Suprapubic skin (tissue), 3 donors: ENCODE data around the gene CSH2.

Experiments
- POLR2A ChIP-seq, 2 donors: fragments of 450-650 bp; IDR thresholded peaks; one replicate each; pipeline ENCODE4 v1.6.1; 2017; ENCODE audit warnings: antibody characterized with exemption in 2 of 2, mild to moderate bottlenecking in 2 of 2, moderate library complexity in 2 of 2
- TF ChIP-seq, protein P1 (sequence below), 2 donors: fragments of 200-600 bp in 1 of 2; fragments of 450-650 bp in 1 of 2; sonication (generic) in 1 of 2; IDR thresholded peaks; one replicate each; pipeline ENCODE4 v1.5.1; 2016 to 2019; ENCODE audit warnings: antibody characterized with exemption in 2 of 2, mild to moderate bottlenecking in 1 of 2, moderate library complexity in 1 of 2

DNA sequence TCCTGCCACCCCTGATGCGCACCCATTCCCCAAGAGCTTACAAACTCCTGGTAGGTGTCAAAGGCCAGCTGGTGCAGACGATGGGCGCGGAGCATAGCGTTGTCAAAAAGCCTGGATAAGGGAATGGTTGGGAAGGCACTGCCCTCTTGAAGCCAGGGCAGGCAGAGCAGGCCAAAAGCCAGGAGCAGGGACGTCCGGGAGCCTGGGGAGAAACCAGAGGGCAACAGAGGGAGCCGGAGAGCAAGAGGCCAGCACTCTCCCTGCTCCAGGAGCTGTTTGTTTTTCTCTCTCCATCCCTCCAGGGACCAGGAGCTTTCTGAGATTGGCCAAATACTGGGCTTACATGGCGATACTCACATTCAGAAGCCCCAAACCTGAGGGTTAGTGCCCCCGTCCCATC is 44.8 kb upstream of the CSH2 start:
- TF ChIP-seq POLR2A (IDR thresholded peaks at IDR 0.05) = no peak
- TF ChIP-seq, protein P1, sequence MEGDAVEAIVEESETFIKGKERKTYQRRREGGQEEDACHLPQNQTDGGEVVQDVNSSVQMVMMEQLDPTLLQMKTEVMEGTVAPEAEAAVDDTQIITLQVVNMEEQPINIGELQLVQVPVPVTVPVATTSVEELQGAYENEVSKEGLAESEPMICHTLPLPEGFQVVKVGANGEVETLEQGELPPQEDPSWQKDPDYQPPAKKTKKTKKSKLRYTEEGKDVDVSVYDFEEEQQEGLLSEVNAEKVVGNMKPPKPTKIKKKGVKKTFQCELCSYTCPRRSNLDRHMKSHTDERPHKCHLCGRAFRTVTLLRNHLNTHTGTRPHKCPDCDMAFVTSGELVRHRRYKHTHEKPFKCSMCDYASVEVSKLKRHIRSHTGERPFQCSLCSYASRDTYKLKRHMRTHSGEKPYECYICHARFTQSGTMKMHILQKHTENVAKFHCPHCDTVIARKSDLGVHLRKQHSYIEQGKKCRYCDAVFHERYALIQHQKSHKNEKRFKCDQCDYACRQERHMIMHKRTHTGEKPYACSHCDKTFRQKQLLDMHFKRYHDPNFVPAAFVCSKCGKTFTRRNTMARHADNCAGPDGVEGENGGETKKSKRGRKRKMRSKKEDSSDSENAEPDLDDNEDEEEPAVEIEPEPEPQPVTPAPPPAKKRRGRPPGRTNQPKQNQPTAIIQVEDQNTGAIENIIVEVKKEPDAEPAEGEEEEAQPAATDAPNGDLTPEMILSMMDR (IDR thresholded peaks at IDR 0.05) = no peak
